Gastroesophageal sphincter (tissue), 4 donors: ENCODE results near the gene ACAP1. TPM values are rescaled to one million over a fixed set of nuclear protein-coding genes. Genes with fewer than 3 reads are reported as not detected.
A peak's percentile ranks its signal among the peaks of the same experiment; 100 is the strongest.
"Not testable (repeated sequence)": the region's sequence is repeated elsewhere in the genome, so short reads cannot be mapped to it uniquely, and the experiment has no call there.

ENCODE experiments used
- ATAC-seq: fragments of 150-250 bp; one replicate; pipeline ENCODE4 v1.9.1; 2016; ENCODE audit warnings: mild to moderate bottlenecking, moderate library complexity
- H3K27ac ChIP-seq, 4 donors: fragments of 200-600 bp; sonication (generic) in 3 of 4; 1 replicate in 3 of 4; 2 replicates in 1 of 4; pipeline ENCODE4 v1.5.1; 2016 to 2019
- H3K27me3 ChIP-seq: fragments of 200-600 bp; sonication (generic); one replicate; pipeline ENCODE4 v1.5.1; 2019
- H3K36me3 ChIP-seq, 2 donors: fragments of 200-600 bp; sonication (generic); one replicate each; pipeline ENCODE4 v1.5.1; 2019; ENCODE audit warnings: control low read depth in 1 of 2
- H3K4me1 ChIP-seq, 3 donors: fragments of 200-600 bp; sonication (generic); 1 replicate in 2 of 3; 2 replicates in 1 of 3; pipeline ENCODE4 v1.5.1; 2016 to 2019; ENCODE audit warnings: control low read depth in 2 of 3
- H3K4me3 ChIP-seq, 2 donors: fragments of 200-600 bp; sonication (generic); one replicate each; pipeline ENCODE4 v1.5.1; 2019; ENCODE audit warnings: mild to moderate bottlenecking in 1 of 2, moderate library complexity in 1 of 2
- H3K9me3 ChIP-seq, 3 donors: fragments of 200-600 bp; sonication (generic); one replicate each; pipeline ENCODE4 v1.5.1; 2017 to 2019; ENCODE audit warnings: control low read depth in 2 of 3
- EP300 ChIP-seq: sonication (generic); formaldehyde crosslinking; IDR thresholded peaks from one replicate; pipeline ENCODE4 v1.6.1; 2017; ENCODE audit warnings: antibody characterized with exemption, mild to moderate bottlenecking
- POLR2A ChIP-seq, 2 donors: fragments of 450-650 bp; IDR thresholded peaks; one replicate each; pipeline ENCODE4 v1.6.1; 2017; ENCODE audit warnings: antibody characterized with exemption in 2 of 2, mild to moderate bottlenecking in 2 of 2, moderate library complexity in 1 of 2
- POLR2AphosphoS5 ChIP-seq: sonication (generic); formaldehyde crosslinking; IDR thresholded peaks from one replicate; pipeline ENCODE4 v1.6.1; 2017; ENCODE audit warnings: antibody characterized with exemption
- WGBS, 2 donors: methylation state at CpG; one replicate each; pipeline ENCODE4 v1.1.5; 2018; ENCODE audit warnings: low coverage in 1 of 2; 5-methylcytosine and 5-hydroxymethylcytosine counted together
- total RNA-seq, 4 donors: library from RNA; depleted of rRNA; stranded (reverse); fragments of >200 nt; gene quantifications; one replicate each; pipeline ENCODE4 v1.1.0, GENCODE V29; 2016
- TF ChIP-seq, protein P1 (sequence below), 4 experiments: fragments of 200-600 bp in 2 of 4; fragments of 450-650 bp in 2 of 4; sonication (generic) in 1 of 4; IDR thresholded peaks; one replicate each; pipeline ENCODE4 v1.5.1; 2017 to 2019; ENCODE audit warnings: antibody characterized with exemption in 4 of 4, mild to moderate bottlenecking in 2 of 4, moderate library complexity in 2 of 4

Gene ACAP1
- total RNA-seq, 4 donors from 2014 or later = 2.0 to 4.6 (median 3.5) TPM

- TF ChIP-seq, protein P1, sequence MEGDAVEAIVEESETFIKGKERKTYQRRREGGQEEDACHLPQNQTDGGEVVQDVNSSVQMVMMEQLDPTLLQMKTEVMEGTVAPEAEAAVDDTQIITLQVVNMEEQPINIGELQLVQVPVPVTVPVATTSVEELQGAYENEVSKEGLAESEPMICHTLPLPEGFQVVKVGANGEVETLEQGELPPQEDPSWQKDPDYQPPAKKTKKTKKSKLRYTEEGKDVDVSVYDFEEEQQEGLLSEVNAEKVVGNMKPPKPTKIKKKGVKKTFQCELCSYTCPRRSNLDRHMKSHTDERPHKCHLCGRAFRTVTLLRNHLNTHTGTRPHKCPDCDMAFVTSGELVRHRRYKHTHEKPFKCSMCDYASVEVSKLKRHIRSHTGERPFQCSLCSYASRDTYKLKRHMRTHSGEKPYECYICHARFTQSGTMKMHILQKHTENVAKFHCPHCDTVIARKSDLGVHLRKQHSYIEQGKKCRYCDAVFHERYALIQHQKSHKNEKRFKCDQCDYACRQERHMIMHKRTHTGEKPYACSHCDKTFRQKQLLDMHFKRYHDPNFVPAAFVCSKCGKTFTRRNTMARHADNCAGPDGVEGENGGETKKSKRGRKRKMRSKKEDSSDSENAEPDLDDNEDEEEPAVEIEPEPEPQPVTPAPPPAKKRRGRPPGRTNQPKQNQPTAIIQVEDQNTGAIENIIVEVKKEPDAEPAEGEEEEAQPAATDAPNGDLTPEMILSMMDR (IDR thresholded peaks at IDR 0.05) = no peak
- TF ChIP-seq EP300 (no peak), POLR2A (IDR thresholded peaks at IDR 0.05) (no peak), POLR2AphosphoS5 (no peak)
- H3K27ac ChIP-seq = peak overlapping the region in 3 of 4 donors; percentile 22 to 99 (median 45)
Observed at GRCh38 chr17:7357381-7357780, 21.1 kb downstream of the ACAP1 start.

DNA sequence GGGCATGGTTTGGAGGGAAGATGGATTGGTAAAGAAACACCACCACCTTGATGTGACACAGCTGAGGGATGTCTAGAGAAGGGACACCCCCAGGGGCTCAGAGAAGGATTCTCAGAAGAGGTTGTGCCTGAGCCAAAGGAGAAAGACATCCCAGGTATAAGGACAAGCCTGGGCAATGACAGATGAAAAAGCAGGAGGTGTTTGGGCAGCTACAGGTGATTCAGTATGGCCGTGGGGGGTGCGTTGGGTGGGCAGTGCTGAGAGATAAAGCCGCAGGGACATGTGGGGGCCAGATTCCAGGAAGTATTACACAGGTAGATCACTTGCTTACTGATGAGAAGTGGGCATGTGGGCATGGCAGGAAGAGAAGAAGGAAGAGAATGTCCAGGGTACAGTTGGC lies 25.6 kb downstream of the ACAP1 start:
- TF ChIP-seq, protein P1 (IDR thresholded peaks at IDR 0.05) = no peak
- no peak for TF ChIP-seq EP300
- no peaks in the 10 kb centered on the region for H3K27me3 ChIP-seq
- H3K36me3 ChIP-seq = no peaks in the 10 kb centered on the region
- no peak overlapping the region for H3K4me3 ChIP-seq
- H3K9me3 ChIP-seq = no peaks in the 10 kb centered on the region
- no peak for ATAC-seq
- no peaks in the 10 kb centered on the region for H3K4me1 ChIP-seq
- no peak overlapping the region for H3K27ac ChIP-seq
- 60 to 80% methylated on average over 1 to 3 of the region's 3 CpGs for WGBS, 2 donors

More at GRCh38 chr17:7357381-7357780, 21.1 kb downstream of the ACAP1 start:
- no peaks in the 10 kb centered on the region for H3K9me3 ChIP-seq
- WGBS, 2 donors = 57 to 60% methylated on average over 1 to 2 of the region's 2 CpGs
- H3K4me1 ChIP-seq = peaks cover 0 to 42% (median 18%) of the 10 kb centered on the region in 3 donors
- ATAC-seq = no peak
- no peak overlapping the region for H3K4me3 ChIP-seq
- H3K36me3 ChIP-seq = no peaks in the 10 kb centered on the region
- no peaks in the 10 kb centered on the region for H3K27me3 ChIP-seq

- no peaks in the 10 kb centered on the region for H3K36me3 ChIP-seq
- H3K4me3 ChIP-seq = no peak overlapping the region
- 81 to 91% methylated on average over 4 to 6 of the region's 6 CpGs for WGBS, 2 donors
- no peak overlapping the region for H3K27ac ChIP-seq
- no peaks in the 10 kb centered on the region for H3K27me3 ChIP-seq
- TF ChIP-seq EP300 (no peak), POLR2AphosphoS5 (no peak), POLR2A (IDR thresholded peaks at IDR 0.05) (no peak)
- TF ChIP-seq, protein P1 (IDR thresholded peaks at IDR 0.05) = no peak
- H3K9me3 ChIP-seq = no peaks in the 10 kb centered on the region
- ATAC-seq = no peak
- H3K4me1 ChIP-seq = no peaks in the 10 kb centered on the region
Observed at GRCh38 chr17:7363311-7363710, 27.0 kb downstream of the ACAP1 start.

DNA sequence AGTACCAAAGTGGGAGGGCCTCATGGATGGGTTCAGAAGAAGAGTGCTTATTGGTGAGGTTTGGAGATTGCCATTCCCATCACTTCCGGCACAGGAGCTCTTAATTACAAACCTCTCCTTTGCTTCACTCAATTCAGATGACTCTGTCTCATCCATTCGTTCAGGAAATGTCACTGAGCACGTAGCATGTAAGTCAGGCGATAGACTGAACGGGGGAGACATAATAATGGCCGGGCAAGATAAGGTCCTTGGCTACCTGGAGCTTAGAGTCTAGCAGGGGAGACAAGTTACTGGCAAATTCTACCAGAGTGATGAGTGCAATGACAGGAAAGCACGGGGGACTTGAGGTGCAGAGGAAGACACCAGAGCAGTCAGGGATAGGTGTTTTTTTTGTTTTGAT lies 29.6 kb downstream of the ACAP1 start:
- 87% methylated on average over 6 of the region's 7 CpGs; no CpG with 5 or more reads in 1 of the 2 donors for WGBS, 2 donors
- H3K36me3 ChIP-seq = not testable (repeated sequence)

DNA sequence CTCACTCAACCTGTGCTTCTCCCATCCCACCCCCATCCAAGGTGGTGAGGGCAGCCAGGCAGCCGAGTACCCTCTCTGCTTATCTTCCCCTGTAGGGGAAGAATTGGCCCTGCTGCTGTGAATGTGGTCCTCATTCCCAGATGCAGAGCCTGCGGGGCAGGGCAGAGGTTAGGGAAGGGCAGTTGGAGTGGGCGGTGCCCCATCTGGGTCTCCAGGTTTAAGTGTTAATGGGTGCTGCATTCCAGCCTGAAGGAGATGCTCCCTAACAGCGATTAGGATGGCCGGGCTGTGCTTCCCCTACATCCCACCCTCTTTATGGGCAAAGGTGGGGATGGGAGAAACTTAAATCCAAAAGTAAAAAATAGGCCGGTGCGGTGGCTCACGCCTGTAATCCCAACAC lies 30.8 kb downstream of the ACAP1 start:
- TF ChIP-seq POLR2A (IDR thresholded peaks at IDR 0.05) (no peak), POLR2AphosphoS5 (no peak), EP300 (no peak)
- TF ChIP-seq, protein P1 (IDR thresholded peaks at IDR 0.05) = no peak
- no peak for ATAC-seq
- 94% methylated on average over 6 of the region's 8 CpGs; no CpG with 5 or more reads in 1 of the 2 donors for WGBS, 2 donors

More for the DNA sequence above, 29.6 kb downstream of the ACAP1 start:
- not testable (repeated sequence) for ATAC-seq, H3K9me3 ChIP-seq, H3K4me3 ChIP-seq, H3K4me1 ChIP-seq, H3K27ac ChIP-seq
- H3K27me3 ChIP-seq = peaks cover 14% of the 10 kb centered on the region

More for the DNA sequence above, 30.8 kb downstream of the ACAP1 start:
- Histone ChIP-seq H3K9me3 (no peaks in the 10 kb centered on the region), H3K27ac (no peak overlapping the region), H3K4me3 (no peak overlapping the region), H3K36me3 (no peaks in the 10 kb centered on the region), H3K27me3 (peaks cover 14% of the 10 kb centered on the region), H3K4me1 (no peaks in the 10 kb centered on the region)
